Adipose tissue (tissue), 3 donors: ENCODE data around the gene FLYWCH1. TPM values are rescaled to one million over a fixed set of nuclear protein-coding genes. Genes with fewer than 3 reads are reported as not detected.

ENCODE experiments used
- H3K27ac ChIP-seq: one replicate; pipeline ENCODE4 v1.5.1; 2013; ENCODE audit warnings: low read depth, low read length
- WGBS, 3 donors: extraction: QIAGEN DNeasy Blood & Tissue Kit; methylation state at CpG; one replicate each; pipeline ENCODE4 v1.1.7; 2013; 5-methylcytosine and 5-hydroxymethylcytosine counted together
- polyA plus RNA-seq, 3 donors: library from polyadenylated mRNA; stranded (reverse); fragments of 200-250 nt; gene quantifications; one replicate each; pipeline ENCODE4 v1.2.3, GENCODE V29; 2013
- donor health status: healthy with polysubstance abuse.
- donor health status: Bipolar disorder and iron deficiency.
- donor health status: healthy.

The FLYWCH1 gene
- polyA plus RNA-seq, 3 donors, result 8.8 to 23.7 (median 20.9) TPM

- no peak overlapping the region for H3K27ac ChIP-seq
- WGBS, 3 donors, result 66 to 69% (median 66%) methylated on average over 6 to 8 of the region's 8 CpGs
Measured at GRCh38 chr16:2987833-2988232, 76.1 kb downstream of the FLYWCH1 start.

- no peak overlapping the region for H3K27ac ChIP-seq
- 60 to 71% (median 69%) methylated on average over 7 to 8 of the region's 8 CpGs for WGBS, 3 donors
Measured at GRCh38 chr16:2988590-2989099, 76.9 kb downstream of the FLYWCH1 start.

- no peak overlapping the region for H3K27ac ChIP-seq
- WGBS, 3 donors, result 65 to 80% (median 66%) methylated on average over 10 of the region's 10 CpGs
Measured at GRCh38 chr16:2990891-2991290, 79.2 kb downstream of the FLYWCH1 start.

- WGBS, 3 donors, result 80 to 90% (median 86%) methylated on average over 12 of the region's 12 CpGs
- H3K27ac ChIP-seq, result no peak overlapping the region
Measured at GRCh38 chr16:2991566-2992261, 80.0 kb downstream of the FLYWCH1 start.

- H3K27ac ChIP-seq, result no peak overlapping the region
- WGBS, 3 donors, result 71 to 88% (median 83%) methylated on average over 14 of the region's 14 CpGs
Measured at GRCh38 chr16:2992383-2993081, 80.8 kb downstream of the FLYWCH1 start.

- H3K27ac ChIP-seq, result no peak overlapping the region
- 72 to 81% (median 79%) methylated on average over 12 to 13 of the region's 13 CpGs for WGBS, 3 donors
Measured at GRCh38 chr16:2996298-2996697, 84.6 kb downstream of the FLYWCH1 start.

GRCh38 chr16:2999929-3000328 is 88.2 kb downstream of the FLYWCH1 start:
- WGBS, 3 donors, result 78 to 92% (median 80%) methylated on average over 6 of the region's 6 CpGs
- no peak overlapping the region for H3K27ac ChIP-seq

- 80 to 88% (median 86%) methylated on average over 4 of the region's 4 CpGs for WGBS, 3 donors
Measured at GRCh38 chr16:3000540-3000939, 88.8 kb downstream of the FLYWCH1 start.

More at GRCh38 chr16:3000540-3000939, 88.8 kb downstream of the FLYWCH1 start:
- no peak overlapping the region for H3K27ac ChIP-seq

Other genes starting within 250 kb of the FLYWCH1 start
- gene KCTD5, start 229.4 kb upstream of the FLYWCH1 start, polyA plus RNA-seq, result 10 to 100 TPM in 2 of 3 donors, 1 to 10 TPM in 1; 6.5 to 17.1 (median 12.2) TPM
- gene PRSS27, start 191.7 kb upstream of the FLYWCH1 start, polyA plus RNA-seq, result 1 to 10 TPM in 2 of 3 donors, under 1 TPM in 1; 0.68 to 1.7 (median 1.3) TPM
- gene SRRM2, start 159.3 kb upstream of the FLYWCH1 start, polyA plus RNA-seq, result 100 to 1,000 TPM; 342 to 782 (median 459) TPM
- 100 to 1,000 TPM; 158 to 472 (median 364) TPM for gene ELOB, start 134.7 kb upstream of the FLYWCH1 start, polyA plus RNA-seq
- gene PRSS33, start 124.4 kb upstream of the FLYWCH1 start, polyA plus RNA-seq, result not detected
- not detected for gene PRSS41, start 113.5 kb upstream of the FLYWCH1 start, polyA plus RNA-seq
- under 1 TPM in 2 of 3 donors, not detected in 1; 0.39 to 0.77 TPM for gene PRSS21, start 94.7 kb upstream of the FLYWCH1 start, polyA plus RNA-seq
- gene ZG16B, start 81.6 kb upstream of the FLYWCH1 start, polyA plus RNA-seq, result 1 to 10 TPM in 1 of 3 donors, under 1 TPM in 1, not detected in 1; 0.18 to 2.4 TPM
- gene PRSS22, start 53.8 kb upstream of the FLYWCH1 start, polyA plus RNA-seq, result 1 to 10 TPM in 2 of 3 donors, not detected in 1; 1.2 to 7.9 TPM
- 10 to 100 TPM; 15.8 to 43.1 (median 32.4) TPM for gene FLYWCH2, start 28.7 kb upstream of the FLYWCH1 start, polyA plus RNA-seq
- under 1 TPM in 2 of 3 donors, not detected in 1; 0.07 to 0.22 TPM for gene KREMEN2, start 52.3 kb downstream of the FLYWCH1 start, polyA plus RNA-seq
- 1 to 10 TPM; 2.9 to 7.7 (median 4.7) TPM for gene PAQR4, start 57.4 kb downstream of the FLYWCH1 start, polyA plus RNA-seq
- gene PKMYT1, start 68.5 kb downstream of the FLYWCH1 start, polyA plus RNA-seq, result 1 to 10 TPM in 2 of 3 donors, under 1 TPM in 1; 0.90 to 2.2 (median 1.5) TPM
- gene CLDN9, start 101.0 kb downstream of the FLYWCH1 start, polyA plus RNA-seq, result 1 to 10 TPM in 1 of 3 donors, under 1 TPM in 1, not detected in 1; 0.30 to 2.8 TPM
- under 1 TPM in 1 of 3 donors, not detected in 2; 0.86 TPM for gene CLDN6, start 106.3 kb downstream of the FLYWCH1 start, polyA plus RNA-seq
- gene TNFRSF12A, start 108.4 kb downstream of the FLYWCH1 start, polyA plus RNA-seq, result 100 to 1,000 TPM in 1 of 3 donors, 10 to 100 TPM in 2; 23.7 to 149 (median 50.2) TPM
- gene HCFC1R1, start 112.0 kb downstream of the FLYWCH1 start, polyA plus RNA-seq, result 100 to 1,000 TPM in 1 of 3 donors, 10 to 100 TPM in 2; 28.0 to 107 (median 55.0) TPM
- 10 to 100 TPM; 11.3 to 25.2 (median 24.8) TPM for gene THOC6, start 112.1 kb downstream of the FLYWCH1 start, polyA plus RNA-seq
- 10 to 100 TPM in 1 of 3 donors, 1 to 10 TPM in 1, under 1 TPM in 1; 0.45 to 77.9 (median 2.8) TPM for gene BICDL2, start 125.0 kb downstream of the FLYWCH1 start, polyA plus RNA-seq
- 10 to 100 TPM in 2 of 3 donors, under 1 TPM in 1; 0.84 to 57.3 (median 11.4) TPM for gene MMP25, start 134.6 kb downstream of the FLYWCH1 start, polyA plus RNA-seq
- 100 to 1,000 TPM in 1 of 3 donors, 10 to 100 TPM in 2; 77.7 to 209 (median 87.0) TPM for gene IL32, start 153.7 kb downstream of the FLYWCH1 start, polyA plus RNA-seq
- gene ZSCAN10, start 187.4 kb downstream of the FLYWCH1 start, polyA plus RNA-seq, result not detected
- gene ZNF205, start 200.7 kb downstream of the FLYWCH1 start, polyA plus RNA-seq, result 10 to 100 TPM in 2 of 3 donors, 1 to 10 TPM in 1; 8.7 to 16.0 (median 13.2) TPM
- 1 to 10 TPM; 5.1 to 6.6 (median 5.2) TPM for gene ZNF213, start 223.1 kb downstream of the FLYWCH1 start, polyA plus RNA-seq